GM18511 (cell line): Measurements from ENCODE around the gene SLC43A3.

Source experiments
- ATAC-seq: cut with Tn5 transposase; IDR thresholded peaks from one replicate; pipeline ENCODE4 v1.9.1; 2021; ENCODE audit warnings: mild to moderate bottlenecking, moderate library complexity; ENCODE audit not compliant: unreplicated experiment

The SLC43A3 gene

DNA sequence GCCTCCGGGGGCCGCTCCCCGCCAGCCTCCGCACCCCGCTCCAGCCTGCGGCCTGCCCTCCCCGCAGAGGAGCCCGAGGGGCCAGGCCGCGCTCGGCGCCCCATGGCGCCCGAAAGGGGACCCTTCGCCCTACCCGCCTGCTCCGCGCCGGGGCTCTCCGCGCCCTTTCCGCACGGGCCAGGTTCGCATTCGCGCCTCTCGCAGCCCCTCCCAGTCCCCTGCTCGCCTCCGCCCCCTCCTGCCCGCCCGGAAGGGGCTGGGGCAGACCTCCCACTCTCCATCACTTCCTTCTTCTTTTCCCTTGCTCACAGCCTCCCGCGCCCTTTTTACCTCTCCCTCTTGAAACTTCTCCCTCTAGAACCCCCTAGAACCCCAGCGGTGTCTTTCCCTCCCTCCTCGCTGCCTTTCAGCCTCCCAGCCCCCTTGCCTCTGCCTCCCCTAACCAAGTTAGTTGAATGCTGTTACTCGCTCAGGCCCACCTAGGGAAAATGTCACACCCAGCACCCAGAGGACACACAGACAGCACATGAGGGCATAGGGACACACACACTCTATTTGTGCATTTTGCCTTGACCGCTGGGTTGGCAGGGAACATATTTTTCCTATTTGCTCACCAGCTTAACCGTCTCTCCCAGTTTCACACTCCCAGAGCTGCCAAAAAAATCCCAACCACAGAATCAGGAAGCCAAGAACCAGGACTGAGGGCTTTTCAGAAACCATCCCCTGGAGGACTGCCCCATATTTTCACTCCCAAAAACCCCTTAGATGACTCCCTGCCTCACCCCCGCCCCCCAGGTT, at the start of gene SLC43A3:
SLC43A3 (minus strand) TSS at position 193 of the 798 bp plus-strand sequence. CDS start 949 bp downstream, outside the sequence.
- peak; percentile 68 for ATAC-seq

DNA sequence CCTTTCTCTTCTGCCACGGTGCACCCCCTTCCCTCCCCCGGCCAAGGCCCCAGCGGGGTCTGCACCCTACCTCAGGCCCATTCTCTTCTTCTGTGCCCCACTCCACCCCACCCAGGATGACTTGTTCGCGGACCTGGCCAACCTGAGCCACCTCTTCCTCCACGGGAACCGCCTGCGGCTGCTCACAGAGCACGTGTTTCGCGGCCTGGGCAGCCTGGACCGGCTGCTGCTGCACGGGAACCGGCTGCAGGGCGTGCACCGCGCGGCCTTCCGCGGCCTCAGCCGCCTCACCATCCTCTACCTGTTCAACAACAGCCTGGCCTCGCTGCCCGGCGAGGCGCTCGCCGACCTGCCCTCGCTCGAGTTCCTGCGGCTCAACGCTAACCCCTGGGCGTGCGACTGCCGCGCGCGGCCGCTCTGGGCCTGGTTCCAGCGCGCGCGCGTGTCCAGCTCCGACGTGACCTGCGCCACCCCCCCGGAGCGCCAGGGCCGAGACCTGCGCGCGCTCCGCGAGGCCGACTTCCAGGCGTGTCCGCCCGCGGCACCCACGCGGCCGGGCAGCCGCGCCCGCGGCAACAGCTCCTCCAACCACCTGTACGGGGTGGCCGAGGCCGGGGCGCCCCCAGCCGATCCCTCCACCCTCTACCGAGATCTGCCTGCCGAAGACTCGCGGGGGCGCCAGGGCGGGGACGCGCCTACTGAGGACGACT, 49.3 kb upstream of the SLC43A3 start:
- ATAC-seq: peak; percentile 43

DNA sequence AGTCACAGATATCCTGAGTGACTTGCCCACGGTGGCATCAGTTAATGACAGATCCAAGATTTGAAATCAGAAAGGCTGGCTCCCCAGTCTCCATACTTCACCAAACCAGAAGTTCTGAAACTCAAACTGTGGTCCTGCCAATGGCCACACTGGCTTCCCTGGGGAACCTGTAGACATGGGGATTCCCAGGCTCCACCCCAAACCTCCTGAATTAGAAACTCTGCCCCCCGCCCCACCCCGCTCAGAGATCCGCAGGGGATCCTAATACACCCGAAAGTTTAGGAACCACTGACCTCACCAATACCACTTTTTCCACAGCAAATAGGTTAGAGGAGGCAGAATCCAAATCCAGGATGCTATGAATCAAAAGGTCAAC, 48.7 kb upstream of the SLC43A3 start:
- ATAC-seq: peak; percentile 27

DNA sequence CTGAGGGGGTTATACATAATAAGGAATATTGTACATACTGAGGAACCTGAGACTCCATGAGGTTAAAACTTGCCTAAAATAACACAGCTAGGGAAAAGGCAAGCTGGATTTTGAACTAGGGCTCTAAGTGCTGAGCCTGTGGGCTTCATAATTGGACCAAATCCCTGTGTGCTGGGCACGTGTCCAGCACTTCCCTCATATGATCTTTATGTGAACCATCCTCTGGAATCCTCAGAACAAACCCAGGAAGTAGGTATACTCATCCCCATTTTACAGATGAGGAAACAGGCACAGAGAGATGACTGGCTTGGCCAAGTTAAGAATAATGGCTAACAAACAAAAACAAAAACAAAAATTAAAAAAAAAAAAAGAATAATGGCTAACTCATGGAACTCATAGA, 48.3 kb upstream of the SLC43A3 start:
- ATAC-seq: no peak

GRCh38 chr11:57474803-57475115, 47.8 kb upstream of the SLC43A3 start:
- ATAC-seq: no peak

DNA sequence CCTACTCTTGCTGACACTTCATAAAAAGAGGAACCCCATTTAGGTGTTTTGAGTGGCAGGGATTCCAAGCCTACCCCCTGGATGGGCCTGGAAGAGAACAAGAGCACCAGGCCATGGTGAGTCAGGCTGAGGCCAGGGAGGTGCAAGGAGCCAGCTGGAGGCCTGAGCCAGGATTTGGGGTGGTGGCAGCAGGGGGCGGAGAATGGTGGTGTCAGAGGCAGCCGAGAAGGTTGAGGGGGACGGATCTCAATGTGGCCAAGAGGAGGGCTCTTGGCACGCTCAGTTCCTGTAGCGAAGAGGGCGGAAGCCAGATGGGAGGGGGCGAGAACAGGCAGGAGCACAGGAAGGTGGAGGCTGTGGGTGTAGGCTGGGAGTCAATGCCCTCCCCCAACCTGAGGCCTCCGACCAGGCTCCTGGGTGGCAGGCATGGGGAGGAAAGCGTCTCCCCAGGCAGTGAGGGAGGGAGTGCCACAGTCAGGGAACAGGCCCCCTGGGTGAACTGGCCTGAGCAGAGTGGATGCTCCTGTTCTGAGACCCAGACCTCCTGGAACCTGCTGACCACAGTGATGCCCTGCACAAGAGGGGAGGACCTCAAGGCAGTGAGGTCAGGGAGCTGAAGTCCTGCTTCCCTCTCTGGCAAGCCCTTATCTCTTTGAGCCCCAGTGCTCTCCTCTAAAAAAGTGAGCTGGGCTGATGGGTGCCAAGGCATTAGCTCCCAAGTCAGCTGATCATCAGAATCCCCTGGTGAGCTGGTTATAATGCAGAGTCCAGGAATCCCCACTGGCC, 47.3 kb upstream of the SLC43A3 start:
- ATAC-seq: no peak

GRCh38 chr11:57473285-57473841, 46.4 kb upstream of the SLC43A3 start:
- no peak for ATAC-seq

GRCh38 chr11:57471496-57471895, 44.6 kb upstream of the SLC43A3 start:
- ATAC-seq: no peak

DNA sequence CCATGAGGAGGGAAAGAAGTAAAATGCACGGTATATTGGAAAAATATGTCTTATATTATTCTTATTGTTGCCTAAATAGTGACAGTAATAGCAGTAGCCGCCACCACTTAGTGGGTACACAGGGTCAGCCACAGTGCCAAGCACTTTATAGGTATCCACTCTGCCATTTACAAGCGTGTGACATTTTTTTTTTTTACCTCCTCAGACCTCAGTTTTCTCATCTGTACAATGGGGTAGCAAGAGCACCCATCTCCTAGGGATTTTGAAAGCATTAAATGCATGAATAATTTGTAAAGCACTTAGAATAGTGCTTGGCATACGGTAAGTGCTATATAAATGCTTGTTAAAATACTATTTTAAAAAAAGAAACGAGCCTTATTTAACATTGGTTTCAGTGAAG, 42.3 kb upstream of the SLC43A3 start:
- ATAC-seq: no peak

DNA sequence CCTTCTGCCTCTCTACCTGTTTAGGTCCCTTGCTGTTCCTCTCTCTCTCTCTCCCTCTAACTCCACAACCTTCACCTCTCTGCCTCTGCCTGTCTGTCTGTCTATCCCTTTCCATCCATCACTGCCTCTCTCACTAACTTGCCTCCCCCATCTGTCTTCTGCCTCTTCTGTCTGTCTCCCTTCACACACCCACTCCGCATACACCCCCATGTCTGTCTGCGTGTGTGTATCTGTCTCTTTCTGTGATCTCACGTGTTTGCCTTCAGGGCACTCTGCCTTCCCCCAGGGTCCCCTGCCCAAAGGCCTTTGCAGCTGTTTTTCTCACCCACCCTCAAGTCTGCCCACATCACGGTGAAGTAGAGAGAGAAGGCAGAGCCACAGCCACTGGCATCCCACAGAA, 41.4 kb upstream of the SLC43A3 start:
- ATAC-seq: no peak

DNA sequence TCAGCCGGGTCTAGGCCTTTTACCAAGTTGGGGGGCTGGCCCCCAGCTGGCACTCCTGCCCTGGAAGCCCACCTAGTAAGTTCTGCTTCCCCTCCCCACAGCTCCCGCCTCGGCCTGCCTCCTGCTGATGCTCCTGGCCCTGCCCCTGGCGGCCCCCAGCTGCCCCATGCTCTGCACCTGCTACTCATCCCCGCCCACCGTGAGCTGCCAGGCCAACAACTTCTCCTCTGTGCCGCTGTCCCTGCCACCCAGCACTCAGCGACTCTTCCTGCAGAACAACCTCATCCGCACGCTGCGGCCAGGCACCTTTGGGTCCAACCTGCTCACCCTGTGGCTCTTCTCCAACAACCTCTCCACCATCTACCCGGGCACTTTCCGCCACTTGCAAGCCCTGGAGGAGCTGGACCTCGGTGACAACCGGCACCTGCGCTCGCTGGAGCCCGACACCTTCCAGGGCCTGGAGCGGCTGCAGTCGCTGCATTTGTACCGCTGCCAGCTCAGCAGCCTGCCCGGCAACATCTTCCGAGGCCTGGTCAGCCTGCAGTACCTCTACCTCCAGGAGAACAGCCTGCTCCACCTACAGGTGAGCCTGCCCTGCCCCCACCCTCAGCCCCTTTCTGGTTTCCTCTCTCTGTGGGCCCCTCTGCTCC, 40.7 kb upstream of the SLC43A3 start:
- ATAC-seq: no peak

GRCh38 chr11:57466680-57467079, 39.8 kb upstream of the SLC43A3 start:
- no peak for ATAC-seq

DNA sequence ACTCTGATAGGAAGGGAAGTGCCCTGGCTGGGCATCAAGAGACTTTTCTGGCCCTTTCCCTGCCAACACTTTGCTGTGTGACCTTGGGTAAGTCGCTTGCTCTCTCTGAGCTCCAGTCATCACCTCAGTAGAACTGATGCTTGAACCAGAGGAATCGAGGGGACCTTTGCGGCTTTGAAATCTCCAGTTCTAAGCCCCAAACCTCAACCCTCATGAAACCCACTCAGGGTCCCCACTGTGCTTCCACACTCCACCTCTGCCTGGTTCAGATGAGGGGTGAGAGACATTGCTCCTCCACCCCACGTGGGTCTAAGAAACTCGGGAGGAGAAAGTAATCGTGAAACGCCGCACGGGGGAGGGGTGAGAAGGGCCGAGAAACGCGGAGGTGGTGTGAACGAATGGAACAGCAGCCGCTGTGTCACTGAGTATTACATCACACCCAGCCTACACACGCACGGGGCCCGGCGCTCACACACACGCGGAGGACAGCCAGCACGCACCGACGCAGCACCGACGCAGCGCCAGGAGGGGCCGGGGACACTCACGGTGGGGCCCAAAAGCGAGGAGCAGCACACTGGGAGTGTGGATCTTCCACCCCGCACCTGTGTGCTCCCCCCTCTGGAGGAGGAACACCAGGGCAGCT, 37.7 kb upstream of the SLC43A3 start:
- no peak for ATAC-seq

- no peak for ATAC-seq
Observed at GRCh38 chr11:57463671-57464538, 37.0 kb upstream of the SLC43A3 start.

GRCh38 chr11:57462597-57462996, 35.7 kb upstream of the SLC43A3 start:
- no peak for ATAC-seq

DNA sequence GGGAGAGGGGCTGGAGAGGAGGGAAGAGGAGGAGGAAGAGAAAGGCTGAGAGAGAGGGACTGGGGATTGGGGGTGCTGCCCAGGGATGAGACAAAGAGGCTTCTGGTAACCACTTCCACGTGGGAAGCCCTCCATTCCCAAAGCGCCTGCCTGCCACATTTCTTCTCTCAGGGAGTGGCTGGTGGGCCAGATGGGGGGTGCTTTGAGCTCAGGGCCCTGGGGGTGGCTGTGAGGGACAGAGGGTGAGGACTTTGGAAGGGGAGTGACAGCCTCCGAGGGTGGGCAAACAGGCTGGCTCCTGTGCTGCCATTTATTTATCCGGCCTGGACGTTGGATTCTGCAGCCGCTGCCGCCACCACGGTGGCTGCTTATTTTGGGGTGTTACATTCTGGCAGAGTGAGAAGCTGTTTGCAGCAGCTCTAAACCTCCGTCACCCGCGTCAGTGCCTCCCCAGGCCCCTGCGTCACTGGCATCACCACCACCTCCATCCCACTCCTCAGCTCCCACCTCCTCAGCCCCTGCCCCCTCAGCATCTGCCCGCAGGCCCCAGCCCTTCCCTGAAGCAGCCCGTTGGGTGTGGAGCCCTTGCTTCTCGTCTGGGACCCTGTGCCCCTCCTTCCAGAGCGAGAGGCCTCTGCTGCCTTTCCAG, 35.0 kb upstream of the SLC43A3 start:
- no peak for ATAC-seq

DNA sequence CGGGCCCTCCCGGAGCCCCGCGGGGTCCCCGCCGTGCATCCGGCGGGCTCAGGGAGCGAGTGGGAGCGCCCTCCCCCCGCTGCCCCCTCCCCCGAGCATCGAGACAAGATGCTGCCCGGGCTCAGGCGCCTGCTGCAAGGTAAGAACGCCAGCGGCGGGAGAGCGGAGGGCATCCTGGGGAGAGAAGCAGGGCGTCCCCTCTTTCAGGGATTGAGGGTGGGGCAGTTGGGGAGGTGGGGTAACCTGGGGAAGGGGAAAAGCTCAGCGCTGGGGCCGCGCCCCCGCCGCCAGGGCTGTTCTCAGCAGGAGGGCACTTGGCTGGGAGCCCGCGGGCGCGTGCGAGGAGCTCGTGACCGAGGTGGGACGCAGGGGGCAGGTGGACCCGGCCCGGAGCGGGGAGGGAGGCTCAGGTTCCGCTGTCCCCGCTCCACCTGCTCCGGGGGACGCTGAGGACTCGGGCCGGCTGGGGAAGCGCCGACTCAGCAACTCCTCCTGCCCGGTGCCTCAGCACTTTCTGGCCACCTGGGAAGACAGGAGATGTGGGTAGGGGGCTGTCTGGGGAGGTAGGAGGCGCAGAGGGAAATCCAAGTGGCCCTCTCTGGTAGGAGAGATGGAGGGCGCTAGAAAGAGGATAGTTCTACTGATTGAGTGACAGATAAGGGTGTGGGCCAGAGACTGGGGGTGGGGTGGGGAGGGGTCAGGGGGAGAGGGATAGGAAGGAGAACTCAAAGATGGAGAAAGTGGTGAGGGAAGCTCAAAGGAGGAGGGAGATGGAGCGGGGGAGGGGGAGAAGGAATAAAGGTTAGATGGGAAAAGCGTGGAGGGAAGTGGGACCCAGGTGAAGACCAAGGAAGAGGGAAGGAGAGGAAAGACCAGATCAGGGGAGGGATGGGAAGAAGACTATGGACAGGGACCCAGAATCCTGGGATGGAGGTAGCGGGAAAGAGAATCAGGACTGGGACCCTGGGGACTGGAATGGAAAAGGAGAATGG, 34.1 kb upstream of the SLC43A3 start:
- ATAC-seq: no peak
